Vagina (tissue), 2 donors: ENCODE data around the gene ZNF697.
"Not testable (repeated sequence)": the region's sequence is repeated elsewhere in the genome, so short reads cannot be mapped to it uniquely, and the experiment has no call there.

Experiments used
- CTCF ChIP-seq, 3 experiments: fragments of 450-650 bp in 2 of 3; fragments of 200-600 bp in 1 of 3; sonication (generic) in 1 of 3; IDR thresholded peaks; one replicate each; pipeline ENCODE4 v1.5.1; 2017 to 2019; ENCODE audit warnings: antibody characterized with exemption in 3 of 3, mild to moderate bottlenecking in 2 of 3, moderate library complexity in 2 of 3
- POLR2A ChIP-seq, 2 donors: fragments of 450-650 bp; IDR thresholded peaks; one replicate each; pipeline ENCODE4 v1.6.1; 2017; ENCODE audit warnings: antibody characterized with exemption in 2 of 2, mild to moderate bottlenecking in 2 of 2, moderate library complexity in 2 of 2
- POLR2AphosphoS5 ChIP-seq, 2 donors: sonication (generic); formaldehyde crosslinking; IDR thresholded peaks; one replicate each; pipeline ENCODE4 v1.9.0; 2017; ENCODE audit warnings: antibody characterized with exemption in 2 of 2, mild to moderate bottlenecking in 2 of 2, low read depth in 1 of 2; ENCODE audit not compliant: insufficient read depth in 1 of 2

- TF ChIP-seq CTCF (IDR thresholded peaks at IDR 0.05); POLR2A (IDR thresholded peaks at IDR 0.05); POLR2AphosphoS5 (IDR thresholded peaks at IDR 0.05; ENCODE audit: insufficient read depth in 1 of 2, low read depth in 1 of 2): not testable (repeated sequence)
Observed at GRCh38 chr1:119605080-119605479, 43.0 kb downstream of the ZNF697 start.
